Natural killer cell (primary cell): ENCODE measurements around the gene PRR35. TPM values are rescaled to one million over a fixed set of nuclear protein-coding genes. Genes with fewer than 3 reads are reported as not detected.
A peak's percentile ranks its signal among the peaks of the same experiment; 100 is the strongest.

Experiments
- ATAC-seq, 3 donors: fragments of 150-1000 bp in 2 of 3; fragments of 200-7000 bp in 1 of 3; cut with Tn5 transposase; 1 replicate in 1 of 3; 2 replicates in 2 of 3; pipeline ENCODE4 v1.10.0; 2021; ENCODE audit warnings: mild to moderate bottlenecking in 2 of 3, moderate library complexity in 2 of 3
- DNase-seq, 2 donors: peaks; one replicate each; pipeline versions ENCODE4 v3.0.0 to v3.0.0-alpha.2; 2013 to 2021; ENCODE audit warnings: mixed read lengths in 1 of 2
- H3K27ac ChIP-seq: one replicate; pipeline ENCODE4 v1.5.1; 2013; ENCODE audit warnings: mild to moderate bottlenecking, low read length
- H3K27me3 ChIP-seq: one replicate; pipeline ENCODE4 v1.6.1; 2013; ENCODE audit warnings: low read length; ENCODE audit not compliant: control insufficient read depth, insufficient read depth
- H3K36me3 ChIP-seq: one replicate; pipeline ENCODE4 v1.6.1; 2013; ENCODE audit warnings: low read length; ENCODE audit not compliant: control insufficient read depth, insufficient read depth
- H3K4me1 ChIP-seq: one replicate; pipeline ENCODE4 v1.6.1; 2013; ENCODE audit warnings: low read length; ENCODE audit not compliant: control insufficient read depth, insufficient read depth
- H3K4me3 ChIP-seq: one replicate; pipeline ENCODE4 v1.5.1; 2013; ENCODE audit warnings: low read length
- H3K9me3 ChIP-seq: one replicate; pipeline ENCODE4 v1.6.1; 2013; ENCODE audit warnings: low read length; ENCODE audit not compliant: control insufficient read depth, insufficient read depth
- H3K27ac Mint-ChIP-seq, 2 donors: one replicate each; pipeline ENCODE4 v1.8.0; 2022; ENCODE audit warnings: mild to moderate bottlenecking in 2 of 2, mixed read lengths in 2 of 2, moderate library complexity in 1 of 2
- H3K27me3 Mint-ChIP-seq, 2 donors: one replicate each; pipeline ENCODE4 v1.8.0; 2022; ENCODE audit warnings: low read depth in 2 of 2, mixed read lengths in 2 of 2
- H3K36me3 Mint-ChIP-seq: one replicate; pipeline ENCODE4 v1.8.0; 2022; ENCODE audit warnings: mixed read lengths
- H3K4me1 Mint-ChIP-seq, 2 donors: one replicate each; pipeline ENCODE4 v1.8.0; 2022; ENCODE audit warnings: mixed read lengths in 2 of 2
- H3K4me3 Mint-ChIP-seq: one replicate; pipeline ENCODE4 v1.8.0; 2022; ENCODE audit warnings: mild to moderate bottlenecking, moderate library complexity, mixed read lengths
- H3K9me3 Mint-ChIP-seq, 2 donors: one replicate each; pipeline ENCODE4 v1.8.0; 2022; ENCODE audit warnings: mixed read lengths in 2 of 2
- WGBS: methylation state at CpG from one replicate; pipeline ENCODE4 v1.1.7; 2013; ENCODE audit warnings: missing lambda C conversion rate; ENCODE audit not compliant: insufficient coverage; 5-methylcytosine and 5-hydroxymethylcytosine counted together
- intact Hi-C: fragments of 100-400 bp; cut with micrococcal nuclease; formaldehyde crosslinking; loops from one replicate; pipeline ENCODE4 v1.14.2; 2022
- total RNA-seq, 4 donors: library from RNA; stranded (reverse); fragments of 120-200 nt in 1 of 4; gene quantifications; one replicate each; pipeline versions ENCODE4 v1.2.3 to v1.2.4, GENCODE V29; 2013 to 2022
- TF ChIP-seq, protein P1 (sequence below): fragments of 200-600 bp; IDR thresholded peaks from one replicate; pipeline ENCODE4 v1.8.0; 2022; ENCODE audit warnings: antibody characterized with exemption

PRR35 gene
- total RNA-seq, 3 donors from 2014 or later (not counting 1 experiment from before 2014, with no cell fraction given) = 0.20 TPM; not detected in 2

DNA sequence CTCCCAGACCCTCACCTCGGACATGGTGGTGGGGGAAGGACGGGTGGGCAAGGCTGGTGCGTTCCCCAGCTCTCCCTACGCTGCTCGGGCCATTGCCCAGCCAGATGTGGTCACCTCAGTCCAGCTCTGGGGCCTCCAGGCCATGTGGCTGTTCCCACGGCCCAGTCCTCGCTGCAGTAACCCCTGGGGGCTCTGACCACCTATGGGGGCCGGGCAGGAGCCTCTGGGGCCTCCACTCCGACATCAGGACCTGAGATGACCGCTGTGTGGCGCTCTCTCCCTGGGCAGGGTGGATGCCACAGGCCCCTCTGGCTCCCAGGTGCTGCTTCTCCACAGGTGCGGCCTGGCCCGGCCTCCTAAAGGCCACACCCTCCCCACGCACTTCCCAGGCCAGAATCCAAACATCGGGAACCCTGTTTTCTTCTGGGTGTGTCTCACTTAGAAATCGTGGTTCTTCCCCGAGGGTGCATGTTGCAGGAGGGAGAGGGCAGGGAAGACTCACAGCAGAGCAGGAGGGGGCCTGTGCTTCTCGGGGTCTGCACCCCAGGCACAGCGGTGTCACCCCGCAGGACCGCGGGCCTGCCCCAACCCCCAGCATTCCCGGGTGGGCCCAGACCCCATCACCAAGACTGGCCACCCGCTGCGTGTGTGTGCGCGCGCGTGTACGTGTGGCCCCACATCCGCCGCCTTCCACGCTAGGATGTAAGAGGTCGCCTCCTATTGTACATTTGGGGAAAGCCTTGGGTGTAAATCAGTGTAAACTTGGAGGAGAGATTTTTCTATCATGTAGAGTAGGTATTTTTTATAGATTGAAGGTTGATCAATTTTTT is 38.6 kb upstream of the PRR35 start:
- Mint-ChIP-seq H3K27ac (no peak overlapping the region), H3K27me3 (no peaks in the 10 kb centered on the region)
- 90% methylated on average over 34 of the region's 34 CpGs for WGBS

DNA sequence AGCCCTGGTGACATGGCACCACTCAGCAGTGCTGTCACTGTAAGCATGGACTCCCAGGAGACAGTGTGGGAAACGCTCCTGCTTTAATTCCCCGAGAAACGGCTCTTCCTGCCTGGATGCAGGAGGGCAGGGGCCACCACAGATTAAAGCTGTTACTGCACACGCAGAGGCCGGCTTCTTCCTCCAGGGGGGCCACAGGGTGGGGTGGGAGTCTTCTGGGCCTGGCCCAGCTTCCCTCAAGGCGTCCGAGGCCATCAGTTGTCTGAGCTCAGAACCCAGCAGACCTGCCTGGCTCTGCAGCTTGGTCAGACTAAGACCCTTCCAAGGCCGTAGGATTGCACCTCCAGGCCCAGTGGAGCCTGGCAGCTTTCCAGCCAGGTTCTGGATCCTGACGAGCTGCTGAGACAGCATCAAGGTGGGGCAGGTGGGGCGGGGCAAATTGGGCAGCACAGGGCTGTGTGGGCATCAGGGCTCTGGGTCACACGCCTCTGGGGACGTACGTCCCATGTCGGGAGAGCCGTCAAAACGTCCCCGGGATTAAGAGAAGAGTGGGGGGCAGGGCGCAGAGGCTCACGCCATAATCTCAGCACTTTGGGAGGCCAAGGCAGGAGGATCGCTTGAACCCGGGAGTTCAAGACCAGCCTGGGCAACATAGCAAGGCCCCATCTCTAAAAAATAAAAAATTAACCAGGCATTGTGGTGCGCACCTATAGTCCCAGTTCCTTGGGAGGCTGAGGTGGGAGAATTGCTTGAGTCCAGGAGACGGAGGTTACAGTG is 37.7 kb upstream of the PRR35 start:
- Histone ChIP-seq H3K4me1 (peaks cover 24% of the 10 kb centered on the region), H3K27me3 (no peaks in the 10 kb centered on the region), H3K27ac (no peak overlapping the region), H3K36me3 (no peaks in the 10 kb centered on the region), H3K4me3 (no peak overlapping the region), H3K9me3 (no peaks in the 10 kb centered on the region)
- WGBS = 91% methylated on average over 23 of the region's 23 CpGs
- no peak for DNase-seq
- Mint-ChIP-seq H3K27ac (peak overlapping the region in 1 of 2 donors; percentile 42), H3K36me3 (no peaks in the 10 kb centered on the region), H3K9me3 (no peaks in the 10 kb centered on the region), H3K4me3 (no peak overlapping the region), H3K27me3 (no peaks in the 10 kb centered on the region), H3K4me1 (peaks cover 6 to 14% of the 10 kb centered on the region in 2 donors)
- no peak for ATAC-seq
- TF ChIP-seq, protein P1, sequence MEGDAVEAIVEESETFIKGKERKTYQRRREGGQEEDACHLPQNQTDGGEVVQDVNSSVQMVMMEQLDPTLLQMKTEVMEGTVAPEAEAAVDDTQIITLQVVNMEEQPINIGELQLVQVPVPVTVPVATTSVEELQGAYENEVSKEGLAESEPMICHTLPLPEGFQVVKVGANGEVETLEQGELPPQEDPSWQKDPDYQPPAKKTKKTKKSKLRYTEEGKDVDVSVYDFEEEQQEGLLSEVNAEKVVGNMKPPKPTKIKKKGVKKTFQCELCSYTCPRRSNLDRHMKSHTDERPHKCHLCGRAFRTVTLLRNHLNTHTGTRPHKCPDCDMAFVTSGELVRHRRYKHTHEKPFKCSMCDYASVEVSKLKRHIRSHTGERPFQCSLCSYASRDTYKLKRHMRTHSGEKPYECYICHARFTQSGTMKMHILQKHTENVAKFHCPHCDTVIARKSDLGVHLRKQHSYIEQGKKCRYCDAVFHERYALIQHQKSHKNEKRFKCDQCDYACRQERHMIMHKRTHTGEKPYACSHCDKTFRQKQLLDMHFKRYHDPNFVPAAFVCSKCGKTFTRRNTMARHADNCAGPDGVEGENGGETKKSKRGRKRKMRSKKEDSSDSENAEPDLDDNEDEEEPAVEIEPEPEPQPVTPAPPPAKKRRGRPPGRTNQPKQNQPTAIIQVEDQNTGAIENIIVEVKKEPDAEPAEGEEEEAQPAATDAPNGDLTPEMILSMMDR = no peak
- intact Hi-C loops = no loop called here

More for the DNA sequence above, 38.6 kb upstream of the PRR35 start:
- no peak overlapping the region for H3K4me3 Mint-ChIP-seq
- H3K36me3 ChIP-seq = no peaks in the 10 kb centered on the region
- no peak overlapping the region for H3K4me3 ChIP-seq
- no peaks in the 10 kb centered on the region for H3K36me3 Mint-ChIP-seq
- H3K4me1 ChIP-seq = peaks cover 21% of the 10 kb centered on the region
- intact Hi-C loops = no loop called here
- TF ChIP-seq, protein P1 = no peak
- peaks cover 6 to 12% of the 10 kb centered on the region in 2 donors for H3K4me1 Mint-ChIP-seq
- no peaks in the 10 kb centered on the region for H3K9me3 Mint-ChIP-seq
- DNase-seq (no peak), ATAC-seq (no peak)
- H3K27me3 ChIP-seq = no peaks in the 10 kb centered on the region
- H3K9me3 ChIP-seq = no peaks in the 10 kb centered on the region
- H3K27ac ChIP-seq = no peak overlapping the region

DNA sequence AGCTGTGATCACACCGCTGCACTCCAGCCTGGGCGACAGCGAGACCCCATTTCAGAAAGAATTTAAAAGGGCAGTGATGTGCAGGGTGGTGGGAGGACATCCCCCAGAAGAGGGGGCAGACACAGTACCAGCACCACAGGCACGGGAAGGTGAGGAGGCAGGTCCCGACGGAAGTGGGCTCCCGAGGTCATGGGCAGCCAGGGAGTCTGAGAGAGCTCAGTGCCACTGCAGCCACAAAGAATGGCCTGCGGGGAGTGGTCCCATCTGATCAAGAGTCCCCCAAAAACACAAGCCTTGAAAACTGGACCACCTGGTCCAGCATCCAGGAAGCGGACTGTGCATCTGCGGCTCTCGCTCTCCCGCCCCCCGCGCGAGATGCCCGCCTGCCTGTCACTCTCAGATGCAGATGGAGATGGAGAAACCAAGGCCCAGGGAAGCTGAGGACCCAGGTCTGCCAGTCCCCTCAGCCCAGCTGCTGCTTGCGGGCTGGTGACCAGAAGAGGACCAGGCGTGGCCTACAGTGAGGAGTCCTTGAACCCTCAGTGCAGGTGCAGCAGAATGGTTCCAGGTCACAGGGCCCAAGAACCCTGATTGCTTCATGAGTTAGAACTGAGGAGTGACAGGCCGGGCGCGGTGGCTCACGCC is 37.0 kb upstream of the PRR35 start:
- Histone ChIP-seq H3K36me3 (no peaks in the 10 kb centered on the region), H3K9me3 (no peaks in the 10 kb centered on the region), H3K27ac (no peak overlapping the region), H3K4me3 (no peak overlapping the region), H3K4me1 (peaks cover 26% of the 10 kb centered on the region), H3K27me3 (no peaks in the 10 kb centered on the region)
- Mint-ChIP-seq H3K36me3 (no peaks in the 10 kb centered on the region), H3K4me1 (peaks cover 6 to 14% of the 10 kb centered on the region in 2 donors), H3K27me3 (no peaks in the 10 kb centered on the region), H3K4me3 (peak overlapping the region; percentile 21), H3K9me3 (no peaks in the 10 kb centered on the region), H3K27ac (peak overlapping the region; percentile 16 to 42)
- TF ChIP-seq, protein P1 = no peak
- no peak for ATAC-seq
- intact Hi-C loops = no loop called here
- 97% methylated on average over 22 of the region's 22 CpGs for WGBS
- DNase-seq = no peak
